A549 (cell line): ENCODE results near the gene C5orf24. TPM values are rescaled to one million over a fixed set of nuclear protein-coding genes. Genes with fewer than 3 reads are reported as not detected.

Source experiments
- ATAC-seq, 2 experiments: fragments of 200-7000 bp in 1 of 2; fragments of >200 bp in 1 of 2; cut with Nextera tagmentation in 1 of 2; cut with Tn5 transposase in 1 of 2; 3 replicates each; pipeline versions ENCODE4 v1.8.0 to v1.9.1; 2018 to 2020; ENCODE audit warnings: mild to moderate bottlenecking in 1 of 2, moderate library complexity in 1 of 2
- CTCF ChIA-PET: fragments of 300-600 bp; sonication (Branson Sonifier 250); formaldehyde crosslinking; extraction: SDS; loops from one replicate; lab custom pipeline; 2021; ENCODE audit warnings: antibody characterized with exemption, inconsistent platforms; lab: Yijun Ruan, JAX
- POLR2A ChIA-PET: fragments of 350-600 bp; formaldehyde crosslinking; extraction: SDS; loops from one replicate; lab custom pipeline; 2021; ENCODE audit warnings: antibody characterized with exemption, inconsistent platforms; lab: Yijun Ruan, JAX
- DNase-seq, 2 experiments: peaks; one replicate each; pipeline versions ENCODE4 v3.0.0 to v3.0.0-alpha.2; 2011 to 2016; ENCODE audit warnings: low read depth in 1 of 2, low spot score in 1 of 2
- FAIRE-seq: peaks from 2 replicates; lab custom pipeline; 2011; peaks lifted over from hg19 to GRCh38; lab: Jason Lieb, UNC
- H3K27ac ChIP-seq, 2 experiments: fragments of >200 bp; sonication (Bioruptor Twin); formaldehyde crosslinking; 3 replicates each; pipeline ENCODE4 v1.5.1; 2016 to 2017
- H3K4me1 ChIP-seq: fragments of >200 bp; sonication (Bioruptor Twin); formaldehyde crosslinking; 3 replicates; pipeline ENCODE4 v1.6.1; 2016
- H3K4me2 ChIP-seq: fragments of >200 bp; sonication (Bioruptor Twin); formaldehyde crosslinking; 3 replicates; pipeline ENCODE4 v1.6.1; 2016
- H3K4me3 ChIP-seq: fragments of >200 bp; sonication (Bioruptor Twin); formaldehyde crosslinking; 3 replicates; pipeline ENCODE4 v1.5.1; 2016
- H3K9me3 ChIP-seq: fragments of >200 bp; sonication (Bioruptor Twin); formaldehyde crosslinking; 3 replicates; pipeline ENCODE4 v1.6.1; 2016
- BCL3 ChIP-seq: fragments of >200 bp; sonication (Bioruptor Twin); formaldehyde crosslinking; IDR thresholded peaks from 3 replicates; pipeline ENCODE4 v1.6.1; 2016
- BHLHE40 ChIP-seq: IDR thresholded peaks from 2 replicates; pipeline ENCODE4 v1.6.1; 2012; ENCODE audit warnings: low read depth, low read length, inconsistent platforms
- CBX2 ChIP-seq: fragments of 200-600 bp; sonication (generic); IDR thresholded peaks from 2 replicates; pipeline ENCODE4 v1.6.1; 2016; ENCODE audit warnings: low read depth, mild to moderate bottlenecking, borderline replicate concordance
- EHF ChIP-seq: fragments of 250-450 bp; sonication (Bioruptor Pico); IDR thresholded peaks from 2 replicates; pipeline ENCODE4 v1.5.0; 2020; ENCODE audit warnings: mild to moderate bottlenecking
- ESRRA ChIP-seq: fragments of 150-350 bp; IDR thresholded peaks from 2 replicates; pipeline ENCODE4 v1.6.1; 2014; ENCODE audit warnings: mild to moderate bottlenecking, low read length, borderline replicate concordance
- FOSL2 ChIP-seq, 2 experiments: fragments of 450-650 bp in 1 of 2; fragments of >200 bp in 1 of 2; sonication (Bioruptor Twin) in 1 of 2; formaldehyde crosslinking; IDR thresholded peaks; 2 replicates each; pipeline versions ENCODE4 v1.5.0 to v1.6.1; 2016 to 2020; ENCODE audit warnings: mild to moderate bottlenecking in 1 of 2, moderate library complexity in 1 of 2
- FOXS1 ChIP-seq: fragments of 250-450 bp; sonication (Bioruptor Pico); IDR thresholded peaks from 2 replicates; pipeline ENCODE4 v1.5.0; 2020; ENCODE audit warnings: mild to moderate bottlenecking, moderate library complexity
- HEYL ChIP-seq: fragments of 250-450 bp; sonication (Bioruptor Pico); IDR thresholded peaks from 2 replicates; pipeline ENCODE4 v1.8.0; 2021; ENCODE audit warnings: mild to moderate bottlenecking, moderate library complexity
- JUNB ChIP-seq: fragments of >200 bp; sonication (Bioruptor Twin); formaldehyde crosslinking; IDR thresholded peaks from 2 replicates; pipeline ENCODE4 v1.6.1; 2016
- MAFK ChIP-seq: fragments of 450-650 bp; IDR thresholded peaks from 2 replicates; pipeline ENCODE4 v1.6.1; 2014; ENCODE audit not compliant: partially characterized antibody
- MAX ChIP-seq: IDR thresholded peaks from 2 replicates; pipeline ENCODE4 v1.6.1; 2012
- NPAS2 ChIP-seq: fragments of 250-450 bp; sonication (Bioruptor Pico); IDR thresholded peaks from 2 replicates; pipeline ENCODE4 v1.8.0; 2022; ENCODE audit warnings: mild to moderate bottlenecking, moderate library complexity, borderline replicate concordance
- PBX3 ChIP-seq: IDR thresholded peaks from 2 replicates; pipeline ENCODE4 v1.6.1; 2012
- REST ChIP-seq: fragments of 200-600 bp; sonication (generic); IDR thresholded peaks from 2 replicates; pipeline ENCODE4 v1.6.1; 2016; ENCODE audit warnings: antibody characterized with exemption, mild to moderate bottlenecking, moderate library complexity
- SREBF2 ChIP-seq: fragments of 450-650 bp; IDR thresholded peaks from 2 replicates; pipeline ENCODE4 v1.6.1; 2014; ENCODE audit warnings: mild to moderate bottlenecking, moderate library complexity
- WGBS: methylation state at CpG from one replicate; pipeline ENCODE4 v1.1.6; 2017; ENCODE audit errors: missing lambda C conversion rate; 5-methylcytosine and 5-hydroxymethylcytosine counted together
- polyA plus RNA-seq, 4 experiments: library from polyadenylated mRNA; depleted of rRNA in 3 of 4; stranded (reverse); fragments of >200 nt; fragmentation: RNase III in 1 of 4; extraction: RNeasy Plus Mini Kit Qiagen cat#74134 plus additional on column Dnase treatment in 1 of 4; gene quantifications; 2 replicates in 3 of 4; 3 replicates in 1 of 4; pipeline ENCODE4 v1.2.3, GENCODE V29; 2011 to 2017

The C5orf24 gene
- polyA plus RNA-seq, 2 of the 4 experiments (the other 2 are of a cell fraction), result 27.0 to 53.7 TPM

GRCh38 chr5:134833340-134834032 is 12.3 kb upstream of the C5orf24 start:
- H3K27ac ChIP-seq, result no peak overlapping the region
- no peak for TF ChIP-seq BHLHE40
- TF ChIP-seq ESRRA, result no peak
- TF ChIP-seq BCL3, result no peak
- no peak for TF ChIP-seq NPAS2 (CRISPR knock-in tag)
- no peak for TF ChIP-seq CBX2
- TF ChIP-seq MAFK, result no peak
- no peak for TF ChIP-seq SREBF2
- TF ChIP-seq EHF (CRISPR knock-in tag), result no peak
- TF ChIP-seq REST, result no peak
- no peak for TF ChIP-seq FOXS1 (CRISPR knock-in tag)
- no peak for TF ChIP-seq JUNB
- TF ChIP-seq MAX, result no peak
- TF ChIP-seq, all 56 proteins: peak for 0
- H3K4me3 ChIP-seq, result no peak overlapping the region
- DNase-seq (no peak), ATAC-seq (peak in 1 of 2 experiments; percentile 30; a peak in 2 of 6 replicates), FAIRE-seq (peak; percentile 39)
- 86% methylated on average over 3 of the region's 3 CpGs for WGBS
- POLR2A ChIA-PET, result interaction anchor here (3.8 kb wide), 1 partner anchor 12 kb away, joined by 15 read pairs; the partner anchor contains the start of gene C5orf24
- H3K9me3 ChIP-seq, result no peaks in the 10 kb centered on the region
- H3K4me2 ChIP-seq, result no peak overlapping the region
- peaks cover 15% of the 10 kb centered on the region for H3K4me1 ChIP-seq
- CTCF ChIA-PET, result interaction anchor here (0.6 to 2.3 kb wide), 7 partner anchors 8 to 95 kb away, joined by 3 to 5 read pairs (median 3); partner anchors contain the start of genes C5orf24, CAMLG and PCBD2

GRCh38 chr5:134835623-134836022 is 10.1 kb upstream of the C5orf24 start:
- TF ChIP-seq HEYL (CRISPR knock-in tag) (no peak), FOSL2 (IDR thresholded peaks at IDR 0.05) (no peak), FOSL2 (CRISPR knock-in tag; IDR thresholded peaks at IDR 0.05) (no peak), PBX3 (no peak), EHF (CRISPR knock-in tag) (no peak)
- POLR2A ChIA-PET, result interaction anchor here (1.0 kb wide), 1 partner anchor 10 kb away, joined by 5 read pairs; the partner anchor contains the start of gene C5orf24
- no peaks in the 10 kb centered on the region for H3K9me3 ChIP-seq
- H3K4me3 ChIP-seq, result no peak overlapping the region
- no peak for DNase-seq
- 93% methylated on average over 2 of the region's 2 CpGs for WGBS
- CTCF ChIA-PET, result interaction anchor here (0.9 kb wide), 1 partner anchor 11 kb away, joined by 6 read pairs; no protein-coding TSS in a partner anchor
- H3K4me2 ChIP-seq, result no peak overlapping the region
- no peak for FAIRE-seq
- no peak for ATAC-seq
- H3K4me1 ChIP-seq, result peaks cover 17% of the 10 kb centered on the region
- H3K27ac ChIP-seq, result no peak overlapping the region
